H9 (cell line): ENCODE data around the gene HEXD. TPM values are rescaled to one million over a fixed set of nuclear protein-coding genes. Genes with fewer than 3 reads are reported as not detected.
A peak's percentile ranks its signal among the peaks of the same experiment; 100 is the strongest.

ENCODE experiments used
- DNase-seq: peaks from one replicate; pipeline ENCODE4 v3.0.0-alpha.2; 2017
- H2AFZ ChIP-seq: one replicate; pipeline ENCODE4 v1.6.1; 2013; ENCODE audit warnings: mild to moderate bottlenecking, low read length, control low read depth, moderate library complexity
- H2AK5ac ChIP-seq: 2 replicates; pipeline ENCODE4 v1.6.1; 2013; ENCODE audit warnings: low read length, control low read depth, mixed read lengths; ENCODE audit not compliant: insufficient read length
- H2BK120ac ChIP-seq: one replicate; pipeline ENCODE4 v1.6.1; 2013; ENCODE audit warnings: low read depth, mild to moderate bottlenecking, low read length, control low read depth, inconsistent platforms; ENCODE audit not compliant: poor library complexity, severe bottlenecking
- H2BK12ac ChIP-seq: 2 replicates; pipeline ENCODE4 v1.6.1; 2013; ENCODE audit warnings: low read length, control low read depth, mixed read lengths, low read depth; ENCODE audit not compliant: insufficient read length
- H2BK15ac ChIP-seq: 2 replicates; pipeline ENCODE4 v1.6.1; 2013; ENCODE audit warnings: low read depth, low read length, control low read depth
- H2BK20ac ChIP-seq: one replicate; pipeline ENCODE4 v1.6.1; 2013; ENCODE audit warnings: low read depth, mild to moderate bottlenecking, low read length, control low read depth, inconsistent platforms; ENCODE audit not compliant: poor library complexity, severe bottlenecking
- H2BK5ac ChIP-seq: 2 replicates; pipeline ENCODE4 v1.6.1; 2013; ENCODE audit warnings: low read length, control low read depth, mixed read lengths; ENCODE audit not compliant: insufficient read length
- H3K14ac ChIP-seq: 2 replicates; pipeline ENCODE4 v1.6.1; 2013; ENCODE audit warnings: low read length, control low read depth; ENCODE audit not compliant: insufficient read depth
- H3K18ac ChIP-seq: 2 replicates; pipeline ENCODE4 v1.6.1; 2013; ENCODE audit warnings: low read depth, mild to moderate bottlenecking, mixed read lengths, low read length, control low read depth; ENCODE audit not compliant: insufficient read length
- H3K23ac ChIP-seq: 2 replicates; pipeline ENCODE4 v1.6.1; 2013; ENCODE audit warnings: low read length, control low read depth, mixed read lengths, low read depth; ENCODE audit not compliant: insufficient read length
- H3K23me2 ChIP-seq: 2 replicates; pipeline ENCODE4 v1.6.1; 2013; ENCODE audit warnings: low read depth, mild to moderate bottlenecking, mixed read lengths, low read length, control low read depth; ENCODE audit not compliant: insufficient read length, poor library complexity, severe bottlenecking
- H3K27ac ChIP-seq: 2 replicates; pipeline ENCODE4 v1.5.1; 2013; ENCODE audit warnings: low read length, control low read depth, mixed read lengths, low read depth; ENCODE audit not compliant: insufficient read length
- H3K27me3 ChIP-seq: 2 replicates; pipeline ENCODE4 v1.6.1; 2013; ENCODE audit warnings: low read length, control low read depth, inconsistent platforms; ENCODE audit not compliant: insufficient read depth
- H3K4ac ChIP-seq: 2 replicates; pipeline ENCODE4 v1.6.1; 2013; ENCODE audit warnings: low read depth, mild to moderate bottlenecking, control low read depth, inconsistent platforms, low read length, moderate library complexity
- H3K4me1 ChIP-seq: 2 replicates; pipeline ENCODE4 v1.6.1; 2013; ENCODE audit warnings: low read length, control low read depth, inconsistent platforms; ENCODE audit not compliant: insufficient read depth
- H3K4me2 ChIP-seq: 2 replicates; pipeline ENCODE4 v1.6.1; 2013; ENCODE audit warnings: low read length, control low read depth, mixed read lengths; ENCODE audit not compliant: insufficient read length, insufficient read depth
- H3K56ac ChIP-seq: 2 replicates; pipeline ENCODE4 v1.6.1; 2013; ENCODE audit warnings: low read depth, mild to moderate bottlenecking, mixed read lengths, low read length, control low read depth; ENCODE audit not compliant: insufficient read length
- H3K79me1 ChIP-seq: 2 replicates; pipeline ENCODE4 v1.6.1; 2013; ENCODE audit warnings: low read depth, mild to moderate bottlenecking, moderate library complexity, low read length, control low read depth, inconsistent platforms; ENCODE audit not compliant: insufficient read depth, poor library complexity, severe bottlenecking
- H3K79me2 ChIP-seq: 2 replicates; pipeline ENCODE4 v1.6.1; 2013; ENCODE audit warnings: low read length, control low read depth, inconsistent platforms; ENCODE audit not compliant: insufficient read depth
- H3K9ac ChIP-seq: 2 replicates; pipeline ENCODE4 v1.6.1; 2013; ENCODE audit warnings: low read length, control low read depth, mixed read lengths; ENCODE audit not compliant: insufficient read length; ENCODE audit errors: extremely low read depth
- H3K9me3 ChIP-seq: one replicate; pipeline ENCODE4 v1.6.1; 2013; ENCODE audit warnings: low read depth, low read length, inconsistent platforms; ENCODE audit not compliant: control insufficient read depth
- H3T11ph ChIP-seq: one replicate; pipeline ENCODE4 v1.6.1; 2013; ENCODE audit warnings: mild to moderate bottlenecking, low read length, control low read depth, inconsistent platforms
- H4K20me1 ChIP-seq: one replicate; pipeline ENCODE4 v1.6.1; 2013; ENCODE audit not compliant: control insufficient read depth, insufficient read length, insufficient read depth
- H4K5ac ChIP-seq: 2 replicates; pipeline ENCODE4 v1.6.1; 2013; ENCODE audit warnings: low read depth, mild to moderate bottlenecking, mixed read lengths, low read length, control low read depth; ENCODE audit not compliant: insufficient read length
- H4K8ac ChIP-seq: replicated peaks from 2 replicates; pipeline ENCODE4 v1.6.1; 2013; ENCODE audit warnings: low read length, control low read depth, mixed read lengths, low read depth; ENCODE audit not compliant: insufficient read length
- H4K91ac ChIP-seq: 2 replicates; pipeline ENCODE4 v1.6.1; 2013; ENCODE audit warnings: low read depth, mild to moderate bottlenecking, moderate library complexity, mixed read lengths, low read length, control low read depth; ENCODE audit not compliant: insufficient read length
- H3K27ac Mint-ChIP-seq, 3 experiments: 2 replicates in 2 of 3; 3 replicates in 1 of 3; pipeline ENCODE4 v1.8.0; 2020 to 2021; ENCODE audit warnings: mixed read lengths in 3 of 3, mild to moderate bottlenecking in 1 of 3, moderate library complexity in 1 of 3
- H3K27me3 Mint-ChIP-seq: 2 replicates; pipeline ENCODE4 v1.8.0; 2021; ENCODE audit warnings: low read depth, mild to moderate bottlenecking, moderate library complexity, mixed read lengths
- H3K36me3 Mint-ChIP-seq, 3 experiments: 2 replicates in 2 of 3; 3 replicates in 1 of 3; pipeline ENCODE4 v1.8.0; 2020 to 2021; ENCODE audit warnings: low read depth in 3 of 3, mixed read lengths in 3 of 3; ENCODE audit not compliant: insufficient read depth in 1 of 3
- H3K4me1 Mint-ChIP-seq, 2 experiments: 2 replicates each; pipeline ENCODE4 v1.8.0; 2020; ENCODE audit warnings: mixed read lengths in 2 of 2
- H3K4me3 Mint-ChIP-seq, 2 experiments: 2 replicates in 1 of 2; 3 replicates in 1 of 2; pipeline ENCODE4 v1.8.0; 2020 to 2021; ENCODE audit warnings: mild to moderate bottlenecking in 2 of 2, mixed read lengths in 2 of 2, moderate library complexity in 1 of 2
- H3K9me3 Mint-ChIP-seq, 2 experiments: 2 replicates in 1 of 2; 3 replicates in 1 of 2; pipeline ENCODE4 v1.8.0; 2020; ENCODE audit warnings: mild to moderate bottlenecking in 2 of 2, mixed read lengths in 2 of 2, moderate library complexity in 1 of 2
- WGBS: extraction: QIAGEN DNeasy Blood & Tissue Kit; methylation state at CpG from one replicate; pipeline ENCODE4 v1.1.7; 2013; ENCODE audit warnings: missing lambda C conversion rate, low lambda C conversion rate, mixed read lengths; ENCODE audit not compliant: insufficient read length; ENCODE audit errors: extremely low coverage; 5-methylcytosine and 5-hydroxymethylcytosine counted together
- total RNA-seq: library from RNA; stranded (reverse); gene quantifications from 2 replicates; pipeline ENCODE4 v1.2.1, GENCODE V29; 2021
- TF ChIP-seq, protein P1 (sequence below): fragments of 200-600 bp; sonication (generic); conservative IDR thresholded peaks from 3 replicates; pipeline ENCODE4 v1.8.0; 2021; ENCODE audit warnings: antibody characterized with exemption, mild to moderate bottlenecking

The HEXD gene
- total RNA-seq, 1 experiment from 2014 or later = 23.2 TPM

DNA sequence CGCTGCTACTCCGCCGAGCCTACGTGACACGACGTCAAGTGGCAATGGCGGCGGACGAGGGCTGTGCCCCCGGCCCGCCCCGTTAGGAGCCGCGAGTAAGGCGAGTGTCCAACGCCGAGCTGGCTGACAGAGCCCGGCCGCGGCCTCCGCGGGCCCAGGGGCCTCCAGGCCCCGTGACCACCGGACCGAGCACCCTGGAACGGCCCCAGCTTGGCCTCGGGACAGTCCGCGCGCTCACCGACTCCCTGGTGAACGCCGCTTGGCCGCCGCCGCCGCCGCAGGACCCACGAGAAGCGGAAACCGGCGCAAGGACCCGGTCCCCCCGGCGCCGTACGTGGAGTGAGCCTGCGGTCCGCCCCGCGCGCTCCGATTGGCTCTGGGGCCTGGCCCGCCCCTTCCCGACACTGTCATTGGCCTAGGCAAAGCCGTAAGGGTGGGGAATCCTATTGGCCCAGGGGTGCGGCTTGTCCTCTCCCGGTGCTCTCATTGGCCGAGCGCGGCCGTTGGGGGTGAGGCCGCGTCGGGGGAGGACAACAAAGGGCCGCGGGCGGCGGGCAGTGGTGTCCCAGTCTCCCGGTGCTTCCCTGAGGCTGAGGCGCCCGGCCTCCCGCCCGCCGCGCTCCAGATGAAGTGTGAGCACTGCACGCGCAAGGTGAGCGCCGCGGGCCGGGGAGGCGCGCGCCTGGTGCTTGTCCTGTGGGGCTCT lies 40.2 kb downstream of the HEXD start, which contains the start of gene NARF:
TSS of gene NARF (plus strand) at position 563 of the 706 bp plus-strand sequence. CDS start at position 626, 63 bp downstream.
- Histone ChIP-seq H3K79me1 (no peaks in the 10 kb centered on the region), H3K79me2 (no peaks in the 10 kb centered on the region), H2AK5ac (no peak within 1 kb of the TSS), H3K18ac (no peak within 1 kb of the TSS), H3K4me1 (no peaks in the 10 kb centered on the region), H2BK20ac (no peak within 1 kb of the TSS), H3K27me3 (no peaks in the 10 kb centered on the region), H3K4ac (no peak within 1 kb of the TSS), H3K14ac (peak within 1 kb of the TSS; percentile 69), H2BK12ac (no peak within 1 kb of the TSS), H3K27ac (no peak within 1 kb of the TSS), H3K9me3 (no peaks in the 10 kb centered on the region), H3K9ac (peak within 1 kb of the TSS; percentile 79), H3K56ac (no peak within 1 kb of the TSS), H4K91ac (no peak within 1 kb of the TSS), H2BK5ac (no peak within 1 kb of the TSS), H2BK15ac (no peak within 1 kb of the TSS), H2AFZ (no peak within 1 kb of the TSS), H3T11ph (no peak within 1 kb of the TSS), H3K4me2 (peak within 1 kb of the TSS; percentile 67), H4K5ac (no peak within 1 kb of the TSS), H3K23me2 (peaks cover 6% of the 10 kb centered on the region), H2BK120ac (no peak within 1 kb of the TSS), H3K23ac (no peak within 1 kb of the TSS), H4K20me1 (no peaks in the 10 kb centered on the region), H4K8ac (no peak within 1 kb of the TSS)
- H3K36me3 Mint-ChIP-seq = peaks cover 14 to 44% (median 36%) of the 10 kb centered on the region in 3 experiments
- H3K27ac Mint-ChIP-seq = peak within 1 kb of the TSS; percentile 83 to 92 (median 91); a peak in 5 of 7 replicates
- H3K4me1 Mint-ChIP-seq = peaks cover 9 to 11% of the 10 kb centered on the region in 2 experiments
- TF ChIP-seq, protein P1, sequence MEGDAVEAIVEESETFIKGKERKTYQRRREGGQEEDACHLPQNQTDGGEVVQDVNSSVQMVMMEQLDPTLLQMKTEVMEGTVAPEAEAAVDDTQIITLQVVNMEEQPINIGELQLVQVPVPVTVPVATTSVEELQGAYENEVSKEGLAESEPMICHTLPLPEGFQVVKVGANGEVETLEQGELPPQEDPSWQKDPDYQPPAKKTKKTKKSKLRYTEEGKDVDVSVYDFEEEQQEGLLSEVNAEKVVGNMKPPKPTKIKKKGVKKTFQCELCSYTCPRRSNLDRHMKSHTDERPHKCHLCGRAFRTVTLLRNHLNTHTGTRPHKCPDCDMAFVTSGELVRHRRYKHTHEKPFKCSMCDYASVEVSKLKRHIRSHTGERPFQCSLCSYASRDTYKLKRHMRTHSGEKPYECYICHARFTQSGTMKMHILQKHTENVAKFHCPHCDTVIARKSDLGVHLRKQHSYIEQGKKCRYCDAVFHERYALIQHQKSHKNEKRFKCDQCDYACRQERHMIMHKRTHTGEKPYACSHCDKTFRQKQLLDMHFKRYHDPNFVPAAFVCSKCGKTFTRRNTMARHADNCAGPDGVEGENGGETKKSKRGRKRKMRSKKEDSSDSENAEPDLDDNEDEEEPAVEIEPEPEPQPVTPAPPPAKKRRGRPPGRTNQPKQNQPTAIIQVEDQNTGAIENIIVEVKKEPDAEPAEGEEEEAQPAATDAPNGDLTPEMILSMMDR = no peak
- no peaks in the 10 kb centered on the region; the same call in 1 of the 2 replicates for H3K27me3 Mint-ChIP-seq
- DNase-seq = peak; percentile 100
- H3K4me3 Mint-ChIP-seq = peak within 1 kb of the TSS; percentile 92 to 97
- no CpG with 5 or more reads among the region's 85 CpGs for WGBS
- H3K9me3 Mint-ChIP-seq = peaks cover 17 to 18% of the 10 kb centered on the region in 2 experiments
